ENCODE data around the gene NOP53.

DNA sequence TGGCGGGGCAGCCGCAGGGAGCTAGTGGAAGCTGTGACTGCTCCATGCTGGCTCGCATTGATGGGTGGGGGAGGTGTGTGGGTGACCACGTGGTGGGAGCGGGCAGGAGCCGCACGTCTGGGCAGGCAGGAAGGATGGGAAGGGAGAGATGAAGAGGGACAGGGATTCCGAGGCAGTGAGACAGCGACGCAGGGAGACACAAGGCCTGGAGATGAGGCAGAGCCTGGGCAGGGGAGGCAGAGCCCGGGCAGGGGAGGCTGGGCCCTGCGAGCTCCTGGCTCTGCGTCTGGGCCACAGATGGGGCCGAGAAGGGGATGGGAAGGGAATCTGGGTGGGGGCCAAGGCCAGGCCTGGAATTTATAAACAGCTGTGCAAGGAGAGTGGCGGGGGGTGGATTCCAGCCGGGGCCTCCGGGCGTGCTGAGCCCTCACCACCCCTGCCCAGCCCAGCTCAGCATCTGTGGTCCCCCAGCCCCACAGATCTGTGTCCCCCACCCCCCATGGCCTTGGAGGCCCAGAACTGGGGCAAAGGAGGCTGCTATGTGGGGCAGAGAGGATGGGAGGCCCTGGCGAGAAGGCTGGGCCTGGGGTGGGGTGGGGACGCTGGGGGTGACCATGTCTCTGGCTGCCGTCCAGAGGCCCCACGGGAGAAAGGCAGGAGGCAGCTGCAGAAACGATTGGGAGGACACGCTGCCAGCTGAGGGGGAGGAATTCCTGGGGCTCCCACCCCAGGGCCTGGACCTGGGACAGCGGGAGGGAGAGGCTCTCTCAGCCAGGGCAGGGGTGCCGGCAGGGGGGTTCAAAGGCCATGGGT is 26.1 kb upstream of the NOP53 start:
- TF ChIP-seq, protein P1, sequence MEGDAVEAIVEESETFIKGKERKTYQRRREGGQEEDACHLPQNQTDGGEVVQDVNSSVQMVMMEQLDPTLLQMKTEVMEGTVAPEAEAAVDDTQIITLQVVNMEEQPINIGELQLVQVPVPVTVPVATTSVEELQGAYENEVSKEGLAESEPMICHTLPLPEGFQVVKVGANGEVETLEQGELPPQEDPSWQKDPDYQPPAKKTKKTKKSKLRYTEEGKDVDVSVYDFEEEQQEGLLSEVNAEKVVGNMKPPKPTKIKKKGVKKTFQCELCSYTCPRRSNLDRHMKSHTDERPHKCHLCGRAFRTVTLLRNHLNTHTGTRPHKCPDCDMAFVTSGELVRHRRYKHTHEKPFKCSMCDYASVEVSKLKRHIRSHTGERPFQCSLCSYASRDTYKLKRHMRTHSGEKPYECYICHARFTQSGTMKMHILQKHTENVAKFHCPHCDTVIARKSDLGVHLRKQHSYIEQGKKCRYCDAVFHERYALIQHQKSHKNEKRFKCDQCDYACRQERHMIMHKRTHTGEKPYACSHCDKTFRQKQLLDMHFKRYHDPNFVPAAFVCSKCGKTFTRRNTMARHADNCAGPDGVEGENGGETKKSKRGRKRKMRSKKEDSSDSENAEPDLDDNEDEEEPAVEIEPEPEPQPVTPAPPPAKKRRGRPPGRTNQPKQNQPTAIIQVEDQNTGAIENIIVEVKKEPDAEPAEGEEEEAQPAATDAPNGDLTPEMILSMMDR (IDR thresholded peaks at IDR 0.05), result no peak
- TF ChIP-seq POLR2A (IDR thresholded peaks at IDR 0.05), result peak in 1 of 3 donors; percentile 16

Data from body of pancreas (tissue), 4 donors.